ENCODE results near the gene MYO9A.

Gene MYO9A

DNA sequence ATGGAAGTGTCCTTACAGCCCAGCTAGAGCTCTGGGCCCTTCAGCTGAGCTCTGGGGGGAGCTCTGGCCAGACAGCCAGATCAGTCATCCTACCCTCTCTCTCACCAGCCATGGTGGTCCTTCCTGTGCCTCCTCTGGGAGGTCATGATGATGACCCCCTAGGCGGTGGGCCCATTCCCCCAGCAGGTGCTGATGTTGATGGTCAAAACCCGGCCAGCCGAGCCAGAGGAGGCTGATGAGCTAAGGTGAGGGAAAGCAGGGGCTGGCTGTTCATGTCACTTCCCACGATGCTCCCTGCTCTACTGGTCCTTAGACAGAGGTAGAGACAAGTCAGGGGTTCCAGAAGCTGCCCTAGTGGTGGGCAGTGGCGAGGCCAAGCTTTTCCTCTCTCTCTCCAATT is 44.6 kb upstream of the MYO9A start:
- H3K9me3 ChIP-seq (ENCODE audit: control insufficient read depth, insufficient read depth, low read depth, low read length): no peaks in the 10 kb centered on the region
- no peaks in the 10 kb centered on the region for H3K4me1 ChIP-seq (ENCODE audit: control insufficient read depth, insufficient read depth, low read length)
- TF ChIP-seq, protein P1, sequence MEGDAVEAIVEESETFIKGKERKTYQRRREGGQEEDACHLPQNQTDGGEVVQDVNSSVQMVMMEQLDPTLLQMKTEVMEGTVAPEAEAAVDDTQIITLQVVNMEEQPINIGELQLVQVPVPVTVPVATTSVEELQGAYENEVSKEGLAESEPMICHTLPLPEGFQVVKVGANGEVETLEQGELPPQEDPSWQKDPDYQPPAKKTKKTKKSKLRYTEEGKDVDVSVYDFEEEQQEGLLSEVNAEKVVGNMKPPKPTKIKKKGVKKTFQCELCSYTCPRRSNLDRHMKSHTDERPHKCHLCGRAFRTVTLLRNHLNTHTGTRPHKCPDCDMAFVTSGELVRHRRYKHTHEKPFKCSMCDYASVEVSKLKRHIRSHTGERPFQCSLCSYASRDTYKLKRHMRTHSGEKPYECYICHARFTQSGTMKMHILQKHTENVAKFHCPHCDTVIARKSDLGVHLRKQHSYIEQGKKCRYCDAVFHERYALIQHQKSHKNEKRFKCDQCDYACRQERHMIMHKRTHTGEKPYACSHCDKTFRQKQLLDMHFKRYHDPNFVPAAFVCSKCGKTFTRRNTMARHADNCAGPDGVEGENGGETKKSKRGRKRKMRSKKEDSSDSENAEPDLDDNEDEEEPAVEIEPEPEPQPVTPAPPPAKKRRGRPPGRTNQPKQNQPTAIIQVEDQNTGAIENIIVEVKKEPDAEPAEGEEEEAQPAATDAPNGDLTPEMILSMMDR (tag by site-specific recombination; IDR thresholded peaks at IDR 0.05): 0 out of 2 replicates have a peak, but pooled peaks have one; percentile 9
- TF ChIP-seq GLIS2 (tag by site-specific recombination; IDR thresholded peaks at IDR 0.05): peak; percentile 46
- TF ChIP-seq ZIC2 (tag by site-specific recombination; IDR thresholded peaks at IDR 0.05): no peak
- TF ChIP-seq ZBTB48 (tag by site-specific recombination; IDR thresholded peaks at IDR 0.05): no peak
- TF ChIP-seq, protein P2, sequence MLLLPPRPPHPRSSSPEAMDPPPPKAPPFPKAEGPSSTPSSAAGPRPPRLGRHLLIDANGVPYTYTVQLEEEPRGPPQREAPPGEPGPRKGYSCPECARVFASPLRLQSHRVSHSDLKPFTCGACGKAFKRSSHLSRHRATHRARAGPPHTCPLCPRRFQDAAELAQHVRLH (tag by site-specific recombination; IDR thresholded peaks at IDR 0.05): no peak
- TF ChIP-seq ZNF701 (tag by site-specific recombination; IDR thresholded peaks at IDR 0.05): no peak
- ChIA-PET CTCF (interaction anchor here (1.0 to 2.1 kb wide), 3 partner anchors 15 to 96 kb away, joined by 3 to 6 read pairs (median 5); no protein-coding TSS in a partner anchor), POLR2A (no interaction called here)
- H3K36me3 ChIP-seq (ENCODE audit: control insufficient read depth in 2 of 2, insufficient read depth in 1 of 2, low read length in 2 of 2): no peaks in the 10 kb centered on the region
- no peak overlapping the region for H3K27ac ChIP-seq (ENCODE audit: extremely low read depth, low read depth, low read length)
- no peak overlapping the region for H3K4me3 ChIP-seq (ENCODE audit: low read depth, low read length)

DNA sequence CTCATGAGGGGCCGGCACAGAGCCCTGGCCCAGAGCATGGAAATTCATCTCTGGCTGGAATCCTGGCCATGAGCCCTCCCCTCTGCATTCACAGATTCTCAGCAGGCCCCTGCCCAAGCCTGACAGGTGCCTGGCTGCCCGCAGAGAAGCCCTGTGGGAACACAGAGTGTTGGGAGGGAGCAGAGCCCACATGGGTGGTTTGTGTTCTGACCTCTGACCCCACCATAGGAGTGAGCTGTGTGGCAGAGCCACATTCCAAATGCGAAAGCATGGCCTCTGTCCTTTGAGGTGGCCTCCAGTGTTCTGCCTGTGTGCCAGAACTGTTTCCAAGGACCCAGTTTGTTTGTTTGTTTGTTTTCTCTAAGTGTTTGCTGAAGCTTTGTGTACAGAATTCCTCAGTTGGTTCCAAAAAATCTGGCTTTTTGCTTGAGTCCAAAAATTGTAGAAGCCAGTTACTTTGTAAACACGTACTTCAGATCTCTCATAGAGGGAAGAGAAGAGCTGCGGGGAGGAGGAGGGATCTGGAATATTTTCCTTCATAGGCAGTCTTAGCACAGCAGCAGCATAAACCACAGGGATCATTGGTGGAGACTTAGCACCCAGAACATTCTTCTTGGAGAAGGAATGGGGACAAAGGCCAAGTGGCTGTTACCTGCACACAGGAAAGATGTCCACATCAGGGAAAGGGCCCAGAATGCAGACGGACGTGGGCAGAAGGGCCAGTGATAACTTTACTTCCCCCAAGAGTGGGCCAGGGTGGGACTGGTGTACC is 43.6 kb upstream of the MYO9A start:
- Histone ChIP-seq H3K36me3 (ENCODE audit: control insufficient read depth in 2 of 2, insufficient read depth in 1 of 2, low read length in 2 of 2) (no peaks in the 10 kb centered on the region), H3K27ac (ENCODE audit: extremely low read depth, low read depth, low read length) (no peak overlapping the region), H3K4me1 (ENCODE audit: control insufficient read depth, insufficient read depth, low read length) (no peaks in the 10 kb centered on the region), H3K9me3 (ENCODE audit: control insufficient read depth, insufficient read depth, low read depth, low read length) (no peaks in the 10 kb centered on the region), H3K4me3 (ENCODE audit: low read depth, low read length) (no peak overlapping the region)
- ChIA-PET POLR2A (no interaction called here), CTCF (interaction anchor here (0.7 kb wide), 1 partner anchor 54 kb away, joined by 3 read pairs; no protein-coding TSS in a partner anchor)
- TF ChIP-seq ZNF529 (tag by site-specific recombination; IDR thresholded peaks at IDR 0.05; ENCODE audit: insufficient replicate concordance) (no peak), ZIC2 (tag by site-specific recombination; IDR thresholded peaks at IDR 0.05) (peak; percentile 83), ZFP69B (tag by site-specific recombination; IDR thresholded peaks at IDR 0.05) (no peak), ZNF335 (tag by site-specific recombination; conservative IDR thresholded peaks at IDR 0.05) (peak; percentile 36; the same call in 1 of the 2 replicates)

DNA sequence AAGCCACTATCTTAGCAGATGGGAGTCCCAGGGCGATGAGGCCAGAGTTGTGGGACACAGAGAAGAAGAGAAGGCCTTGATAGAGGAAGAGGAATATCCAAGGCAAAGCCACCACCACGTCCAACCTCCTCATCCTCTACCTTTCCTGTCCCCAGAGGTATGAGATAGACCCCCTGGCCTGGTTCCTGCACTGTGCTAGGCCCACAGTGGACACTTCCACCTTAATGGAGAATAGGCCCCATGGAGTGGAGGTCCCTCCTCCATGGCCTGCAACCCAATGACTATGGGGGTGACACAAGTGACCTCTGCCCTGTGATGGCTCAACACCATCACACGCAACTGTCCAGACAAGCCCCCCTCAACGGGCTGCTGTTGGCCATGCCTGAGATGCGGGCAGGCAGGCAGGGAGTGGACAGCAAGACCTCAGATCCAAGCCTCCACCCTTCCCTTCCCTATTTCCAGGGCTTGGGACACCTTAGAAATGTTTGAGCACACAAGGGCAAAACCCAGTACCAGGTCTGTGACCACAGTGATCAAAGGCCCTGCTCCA is 42.8 kb upstream of the MYO9A start:
- no peak overlapping the region for H3K4me3 ChIP-seq (ENCODE audit: low read depth, low read length)
- H3K36me3 ChIP-seq (ENCODE audit: control insufficient read depth in 2 of 2, insufficient read depth in 1 of 2, low read length in 2 of 2): no peaks in the 10 kb centered on the region
- ChIA-PET CTCF (no interaction called here), POLR2A (no interaction called here)
- no peak for TF ChIP-seq ZNF776 (tag by site-specific recombination; IDR thresholded peaks at IDR 0.05; ENCODE audit: borderline replicate concordance)
- no peak for TF ChIP-seq OSR2 (tag by site-specific recombination; IDR thresholded peaks at IDR 0.05)
- TF ChIP-seq, protein P3, sequence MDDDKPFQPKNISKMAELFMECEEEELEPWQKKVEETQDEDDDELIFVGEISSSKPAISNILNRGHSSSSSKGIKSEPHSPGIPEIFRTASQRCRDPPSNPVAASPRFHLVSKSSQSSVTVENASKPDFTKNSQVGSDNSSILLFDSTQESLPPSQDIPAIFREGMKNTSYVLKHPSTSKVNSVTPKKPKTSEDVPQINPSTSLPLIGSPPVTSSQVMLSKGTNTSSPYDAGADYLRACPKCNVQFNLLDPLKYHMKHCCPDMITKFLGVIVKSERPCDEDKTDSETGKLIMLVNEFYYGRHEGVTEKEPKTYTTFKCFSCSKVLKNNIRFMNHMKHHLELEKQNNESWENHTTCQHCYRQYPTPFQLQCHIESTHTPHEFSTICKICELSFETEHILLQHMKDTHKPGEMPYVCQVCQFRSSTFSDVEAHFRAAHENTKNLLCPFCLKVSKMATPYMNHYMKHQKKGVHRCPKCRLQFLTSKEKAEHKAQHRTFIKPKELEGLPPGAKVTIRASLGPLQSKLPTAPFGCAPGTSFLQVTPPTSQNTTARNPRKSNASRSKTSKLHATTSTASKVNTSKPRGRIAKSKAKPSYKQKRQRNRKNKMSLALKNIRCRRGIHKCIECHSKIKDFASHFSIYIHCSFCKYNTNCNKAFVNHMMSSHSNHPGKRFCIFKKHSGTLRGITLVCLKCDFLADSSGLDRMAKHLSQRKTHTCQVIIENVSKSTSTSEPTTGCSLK (tag by site-specific recombination; IDR thresholded peaks at IDR 0.05): no peak
- TF ChIP-seq ZNF768 (tag by site-specific recombination; IDR thresholded peaks at IDR 0.05): no peak
- no peak for TF ChIP-seq ZNF138 (tag by site-specific recombination; IDR thresholded peaks at IDR 0.05; ENCODE audit: borderline replicate concordance)
- no peak for TF ChIP-seq OVOL3 (tag by site-specific recombination; IDR thresholded peaks at IDR 0.05)
- no peak for TF ChIP-seq ZNF785 (tag by site-specific recombination; IDR thresholded peaks at IDR 0.05)
- no peak for TF ChIP-seq ZNF37A (tag by site-specific recombination; IDR thresholded peaks at IDR 0.05)
- TF ChIP-seq ZNF211 (tag by site-specific recombination; IDR thresholded peaks at IDR 0.05; ENCODE audit: low read depth): no peak
- no peak for TF ChIP-seq ZNF114 (tag by site-specific recombination; IDR thresholded peaks at IDR 0.05)
- TF ChIP-seq ZNF302 (tag by site-specific recombination; IDR thresholded peaks at IDR 0.05; ENCODE audit: low read depth): no peak
- TF ChIP-seq, protein P4, sequence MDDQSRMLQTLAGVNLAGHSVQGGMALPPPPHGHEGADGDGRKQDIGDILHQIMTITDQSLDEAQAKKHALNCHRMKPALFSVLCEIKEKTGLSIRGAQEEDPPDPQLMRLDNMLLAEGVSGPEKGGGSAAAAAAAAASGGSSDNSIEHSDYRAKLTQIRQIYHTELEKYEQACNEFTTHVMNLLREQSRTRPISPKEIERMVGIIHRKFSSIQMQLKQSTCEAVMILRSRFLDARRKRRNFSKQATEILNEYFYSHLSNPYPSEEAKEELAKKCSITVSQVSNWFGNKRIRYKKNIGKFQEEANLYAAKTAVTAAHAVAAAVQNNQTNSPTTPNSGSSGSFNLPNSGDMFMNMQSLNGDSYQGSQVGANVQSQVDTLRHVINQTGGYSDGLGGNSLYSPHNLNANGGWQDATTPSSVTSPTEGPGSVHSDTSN (CRISPR knock-in tag; IDR thresholded peaks at IDR 0.05): no peak
- no peak for TF ChIP-seq ZNF677 (tag by site-specific recombination; IDR thresholded peaks at IDR 0.05)
- no peak overlapping the region for H3K27ac ChIP-seq (ENCODE audit: extremely low read depth, low read depth, low read length)
- no peaks in the 10 kb centered on the region for H3K9me3 ChIP-seq (ENCODE audit: control insufficient read depth, insufficient read depth, low read depth, low read length)
- H3K4me1 ChIP-seq (ENCODE audit: control insufficient read depth, insufficient read depth, low read length): no peaks in the 10 kb centered on the region; the same call in 1 of the 2 replicates
